Measurements from ENCODE around the gene SPTLC2.

Gene SPTLC2

DNA sequence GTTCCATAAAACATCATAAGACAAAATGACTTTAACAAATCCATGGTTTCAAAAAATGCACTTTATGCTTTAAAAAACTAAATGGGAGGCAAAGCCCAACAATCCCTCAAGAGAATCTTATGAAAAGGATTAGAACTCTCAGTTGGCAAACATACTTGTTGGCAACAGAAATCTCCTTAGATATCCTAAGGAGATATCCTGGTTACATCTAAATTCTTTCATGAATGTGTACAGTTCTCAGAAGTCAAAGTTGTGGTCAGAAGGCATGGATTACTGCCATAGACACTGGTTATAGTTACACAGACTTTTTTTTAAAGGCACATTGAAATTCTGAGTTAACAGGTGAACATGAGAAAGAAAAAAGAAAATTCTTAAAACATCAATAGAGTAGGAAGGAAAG, 100.3 kb downstream of the SPTLC2 start:
- TF ChIP-seq, protein P1, sequence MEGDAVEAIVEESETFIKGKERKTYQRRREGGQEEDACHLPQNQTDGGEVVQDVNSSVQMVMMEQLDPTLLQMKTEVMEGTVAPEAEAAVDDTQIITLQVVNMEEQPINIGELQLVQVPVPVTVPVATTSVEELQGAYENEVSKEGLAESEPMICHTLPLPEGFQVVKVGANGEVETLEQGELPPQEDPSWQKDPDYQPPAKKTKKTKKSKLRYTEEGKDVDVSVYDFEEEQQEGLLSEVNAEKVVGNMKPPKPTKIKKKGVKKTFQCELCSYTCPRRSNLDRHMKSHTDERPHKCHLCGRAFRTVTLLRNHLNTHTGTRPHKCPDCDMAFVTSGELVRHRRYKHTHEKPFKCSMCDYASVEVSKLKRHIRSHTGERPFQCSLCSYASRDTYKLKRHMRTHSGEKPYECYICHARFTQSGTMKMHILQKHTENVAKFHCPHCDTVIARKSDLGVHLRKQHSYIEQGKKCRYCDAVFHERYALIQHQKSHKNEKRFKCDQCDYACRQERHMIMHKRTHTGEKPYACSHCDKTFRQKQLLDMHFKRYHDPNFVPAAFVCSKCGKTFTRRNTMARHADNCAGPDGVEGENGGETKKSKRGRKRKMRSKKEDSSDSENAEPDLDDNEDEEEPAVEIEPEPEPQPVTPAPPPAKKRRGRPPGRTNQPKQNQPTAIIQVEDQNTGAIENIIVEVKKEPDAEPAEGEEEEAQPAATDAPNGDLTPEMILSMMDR (IDR thresholded peaks at IDR 0.05; ENCODE audit: extremely low read depth, insufficient read depth, missing control alignments) = no peak
- in situ Hi-C loops (cut with MboI; ENCODE audit: low pct_unique_long_range_greater_than_20kb, low sequenced_read_pairs, unreplicated experiment) = no loop called here
- no peak for DNase-seq (ENCODE audit: low spot score)

DNA sequence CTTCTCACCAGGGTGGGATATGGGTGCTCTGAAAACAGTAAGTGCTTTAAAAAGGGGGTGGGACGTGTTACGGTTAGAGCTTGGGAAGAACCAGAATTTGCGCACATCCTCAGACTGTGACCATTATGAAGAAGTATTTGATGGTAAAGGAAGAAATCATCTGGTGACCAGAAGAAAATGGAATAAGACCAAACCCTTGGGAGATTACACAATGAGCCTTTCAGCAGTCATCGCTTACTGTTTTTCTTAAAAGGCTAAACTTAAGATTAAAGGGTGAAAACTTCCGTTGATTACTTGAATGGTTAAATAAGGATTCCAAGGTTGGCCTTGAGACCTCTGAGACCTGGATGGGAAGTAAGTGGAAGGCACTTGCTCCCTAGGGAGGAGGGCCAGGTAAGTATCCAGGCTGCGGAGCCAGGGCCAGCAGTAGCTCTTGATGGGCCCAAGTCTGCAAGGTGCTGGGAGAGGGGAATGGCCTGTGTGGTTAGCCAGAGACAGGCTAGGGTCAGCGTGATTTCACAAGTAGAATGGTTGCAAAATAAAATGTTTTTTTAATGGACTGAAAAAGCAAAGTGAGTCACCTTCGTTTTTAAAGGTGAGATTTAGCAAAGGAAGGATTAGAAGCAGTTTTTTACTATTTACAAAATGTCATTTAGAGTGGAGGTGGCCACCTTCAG, 104.8 kb downstream of the SPTLC2 start:
- TF ChIP-seq, protein P1 (IDR thresholded peaks at IDR 0.05; ENCODE audit: extremely low read depth, insufficient read depth, missing control alignments) = no peak
- in situ Hi-C loops (cut with MboI; ENCODE audit: low pct_unique_long_range_greater_than_20kb, low sequenced_read_pairs, unreplicated experiment) = no loop called here
- DNase-seq (ENCODE audit: low spot score) = no peak

DNA sequence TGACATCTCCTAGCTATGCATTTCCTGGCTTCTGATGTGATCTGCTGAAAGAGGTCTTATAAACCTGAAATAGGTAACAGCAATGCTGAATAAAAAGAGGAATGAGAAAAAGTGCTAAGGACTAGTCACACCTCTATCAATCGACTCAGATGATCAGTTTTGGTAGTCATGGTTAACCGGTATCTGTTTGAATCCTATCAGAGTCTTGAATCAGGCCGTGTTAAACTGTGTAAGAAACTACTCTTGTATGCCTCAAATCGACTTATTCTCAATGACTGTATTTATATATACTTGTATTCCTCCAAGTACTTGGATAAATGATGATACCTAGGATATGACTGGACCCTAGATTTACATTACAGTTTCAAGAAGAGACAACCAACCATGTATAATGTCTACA, 107.1 kb downstream of the SPTLC2 start:
- in situ Hi-C loops (cut with MboI; ENCODE audit: low pct_unique_long_range_greater_than_20kb, low sequenced_read_pairs, unreplicated experiment) = no loop called here
- TF ChIP-seq, protein P1 (IDR thresholded peaks at IDR 0.05; ENCODE audit: extremely low read depth, insufficient read depth, missing control alignments) = no peak
- DNase-seq (ENCODE audit: low spot score) = no peak

DNA sequence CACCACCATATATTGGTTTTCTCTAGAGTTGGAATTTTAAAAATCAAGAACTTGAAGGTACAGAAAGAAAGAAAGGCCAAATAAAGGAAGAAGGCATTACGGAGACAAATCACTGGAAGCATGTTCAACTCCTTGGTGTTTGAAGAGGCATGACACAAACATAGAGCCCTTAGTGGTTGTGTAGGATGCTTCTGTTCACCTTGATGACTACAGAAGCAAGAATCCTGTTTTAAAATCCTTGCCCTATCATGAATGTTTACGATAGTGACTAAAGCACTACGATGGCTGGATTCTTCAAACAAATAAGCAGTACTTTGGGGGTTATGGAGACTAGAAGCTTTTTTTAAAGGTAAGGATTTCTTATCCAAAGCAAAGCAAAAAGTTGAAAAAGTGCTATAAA, 107.6 kb downstream of the SPTLC2 start:
- TF ChIP-seq, protein P1 (IDR thresholded peaks at IDR 0.05; ENCODE audit: extremely low read depth, insufficient read depth, missing control alignments) = no peak
- DNase-seq (ENCODE audit: low spot score) = no peak
- in situ Hi-C loops (cut with MboI; ENCODE audit: low pct_unique_long_range_greater_than_20kb, low sequenced_read_pairs, unreplicated experiment) = no loop called here

DNA sequence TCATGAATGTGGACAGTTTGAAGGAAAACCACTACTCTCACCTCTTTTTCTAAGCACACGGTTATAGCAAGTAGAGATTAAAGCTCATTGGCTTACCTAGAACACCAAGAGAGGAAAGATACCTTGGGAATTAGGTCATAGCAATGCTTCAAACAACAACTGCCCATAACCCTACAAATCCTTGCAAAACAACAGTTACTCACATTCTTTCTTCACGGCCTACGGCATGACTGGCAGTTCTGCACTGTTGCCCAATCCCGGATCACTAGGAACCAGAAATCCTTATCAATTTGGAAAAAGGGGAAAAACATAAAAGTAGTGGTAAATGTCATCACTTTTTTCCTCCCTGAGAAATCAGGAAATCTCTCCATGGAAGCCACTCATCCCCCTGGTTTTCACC, 108.2 kb downstream of the SPTLC2 start:
- DNase-seq (ENCODE audit: low spot score) = no peak
- in situ Hi-C loops (cut with MboI; ENCODE audit: low pct_unique_long_range_greater_than_20kb, low sequenced_read_pairs, unreplicated experiment) = no loop called here
- TF ChIP-seq, protein P1 (IDR thresholded peaks at IDR 0.05; ENCODE audit: extremely low read depth, insufficient read depth, missing control alignments) = no peak

DNA sequence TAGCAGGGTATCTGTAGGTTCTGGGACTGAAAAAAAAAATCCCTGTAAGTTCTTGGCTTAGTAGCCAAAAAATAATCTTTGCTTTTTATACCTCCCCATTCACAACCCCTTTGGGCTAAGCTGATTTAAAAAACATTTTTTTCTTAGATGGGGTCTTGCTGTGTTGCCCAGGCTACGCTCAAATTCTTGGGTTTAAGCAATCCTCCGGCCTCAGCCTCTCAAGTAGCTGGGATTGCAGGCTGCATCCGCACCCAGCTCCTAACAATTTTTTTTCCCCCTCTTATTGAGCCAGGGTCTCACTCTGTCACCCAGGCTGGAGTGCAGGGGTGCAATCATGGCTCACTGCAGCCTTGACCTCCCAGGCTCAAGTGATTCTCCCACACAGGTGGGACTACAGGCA, 108.7 kb downstream of the SPTLC2 start:
- TF ChIP-seq, protein P1 (IDR thresholded peaks at IDR 0.05; ENCODE audit: extremely low read depth, insufficient read depth, missing control alignments) = no peak
- no peak for DNase-seq (ENCODE audit: low spot score)
- in situ Hi-C loops (cut with MboI; ENCODE audit: low pct_unique_long_range_greater_than_20kb, low sequenced_read_pairs, unreplicated experiment) = no loop called here
